DOHH2 (cell line): Measurements from ENCODE around the gene EIF3F.

Source experiments
- EZH2phosphoT487 ChIP-seq: fragments of 200-600 bp; sonication (generic); IDR thresholded peaks from 2 replicates; pipeline ENCODE4 v1.6.1; 2017; ENCODE audit warnings: borderline replicate concordance, mild to moderate bottlenecking, antibody characterized with exemption, low read length, moderate library complexity, mixed read lengths
- TF ChIP-seq, protein P1 (sequence below): fragments of 200-600 bp; sonication (generic); IDR thresholded peaks from one replicate; pipeline ENCODE4 v1.5.1; 2014; ENCODE audit warnings: antibody characterized with exemption, mild to moderate bottlenecking, low read depth, low read length; ENCODE audit not compliant: poor library complexity, severe bottlenecking

DNA sequence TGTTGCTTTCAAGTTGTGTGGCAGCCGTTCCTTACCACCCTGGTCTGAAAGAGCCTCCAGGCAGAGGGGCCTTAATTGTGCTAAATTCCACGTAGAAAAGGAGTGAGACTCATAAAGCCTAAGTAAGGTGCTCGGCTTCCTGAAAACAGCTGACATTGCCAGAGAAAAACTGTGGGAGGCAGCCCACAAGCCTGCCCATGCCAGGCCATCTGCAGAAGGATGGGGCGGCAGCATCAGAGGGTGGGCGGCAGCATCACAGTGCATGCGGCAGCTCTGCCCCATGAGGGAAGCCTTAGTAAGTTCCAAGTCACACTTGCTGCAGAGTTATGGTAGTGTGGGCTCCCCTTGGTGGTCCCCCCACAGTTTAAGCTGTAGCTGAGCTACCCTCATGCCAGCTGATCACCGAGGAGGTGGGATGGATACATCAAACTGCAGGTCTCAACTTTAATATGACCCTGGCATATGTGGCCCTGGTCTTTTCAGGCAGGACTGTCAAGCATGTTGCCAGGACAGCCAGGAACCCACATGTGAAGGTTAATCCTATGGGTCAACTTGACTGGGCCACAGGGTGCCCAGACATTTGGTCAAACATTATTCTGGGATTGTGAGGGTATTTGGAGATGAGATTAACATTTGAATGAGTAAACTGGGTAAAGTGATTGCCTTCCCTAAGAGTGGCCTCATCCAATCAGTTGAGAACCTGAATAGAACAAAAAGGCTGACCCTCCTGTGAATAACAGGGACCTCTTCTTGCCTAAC lies 3.1 kb upstream of the EIF3F start:
- TF ChIP-seq, protein P1, sequence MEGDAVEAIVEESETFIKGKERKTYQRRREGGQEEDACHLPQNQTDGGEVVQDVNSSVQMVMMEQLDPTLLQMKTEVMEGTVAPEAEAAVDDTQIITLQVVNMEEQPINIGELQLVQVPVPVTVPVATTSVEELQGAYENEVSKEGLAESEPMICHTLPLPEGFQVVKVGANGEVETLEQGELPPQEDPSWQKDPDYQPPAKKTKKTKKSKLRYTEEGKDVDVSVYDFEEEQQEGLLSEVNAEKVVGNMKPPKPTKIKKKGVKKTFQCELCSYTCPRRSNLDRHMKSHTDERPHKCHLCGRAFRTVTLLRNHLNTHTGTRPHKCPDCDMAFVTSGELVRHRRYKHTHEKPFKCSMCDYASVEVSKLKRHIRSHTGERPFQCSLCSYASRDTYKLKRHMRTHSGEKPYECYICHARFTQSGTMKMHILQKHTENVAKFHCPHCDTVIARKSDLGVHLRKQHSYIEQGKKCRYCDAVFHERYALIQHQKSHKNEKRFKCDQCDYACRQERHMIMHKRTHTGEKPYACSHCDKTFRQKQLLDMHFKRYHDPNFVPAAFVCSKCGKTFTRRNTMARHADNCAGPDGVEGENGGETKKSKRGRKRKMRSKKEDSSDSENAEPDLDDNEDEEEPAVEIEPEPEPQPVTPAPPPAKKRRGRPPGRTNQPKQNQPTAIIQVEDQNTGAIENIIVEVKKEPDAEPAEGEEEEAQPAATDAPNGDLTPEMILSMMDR: no peak
- TF ChIP-seq EZH2phosphoT487: no peak
